Hematopoietic multipotent progenitor cell treated with erythropoietin and hydrocortisone succinate and interleukin-3 and kit ligand, for 17 days (in vitro differentiated cells): Measurements from ENCODE around the gene TSPAN4.

Experiments used
- DNase-seq: peaks from one replicate; pipeline ENCODE4 v3.0.0-alpha.2; 2015; ENCODE audit warnings: low spot score

Gene TSPAN4

DNA sequence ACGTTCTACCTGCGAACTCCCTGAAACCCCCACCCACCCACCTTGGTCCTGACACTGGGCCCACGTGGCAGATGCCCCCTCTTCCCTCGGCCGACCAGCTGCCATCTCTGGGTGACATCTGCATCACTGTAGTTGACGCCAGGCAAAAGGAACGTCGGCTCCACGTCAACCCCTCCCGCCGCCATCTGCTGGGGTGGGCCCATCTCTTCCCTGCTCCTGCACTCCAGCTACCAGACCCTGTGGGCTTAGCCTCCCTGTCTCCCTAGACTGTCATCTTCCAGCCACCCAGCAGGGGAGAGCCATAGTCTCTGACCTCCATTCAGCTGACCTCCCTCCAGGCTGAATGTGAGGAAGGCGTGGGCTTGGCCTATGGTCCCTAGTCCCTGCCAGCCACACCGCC is 46.6 kb downstream of the TSPAN4 start:
- no peak for DNase-seq

DNA sequence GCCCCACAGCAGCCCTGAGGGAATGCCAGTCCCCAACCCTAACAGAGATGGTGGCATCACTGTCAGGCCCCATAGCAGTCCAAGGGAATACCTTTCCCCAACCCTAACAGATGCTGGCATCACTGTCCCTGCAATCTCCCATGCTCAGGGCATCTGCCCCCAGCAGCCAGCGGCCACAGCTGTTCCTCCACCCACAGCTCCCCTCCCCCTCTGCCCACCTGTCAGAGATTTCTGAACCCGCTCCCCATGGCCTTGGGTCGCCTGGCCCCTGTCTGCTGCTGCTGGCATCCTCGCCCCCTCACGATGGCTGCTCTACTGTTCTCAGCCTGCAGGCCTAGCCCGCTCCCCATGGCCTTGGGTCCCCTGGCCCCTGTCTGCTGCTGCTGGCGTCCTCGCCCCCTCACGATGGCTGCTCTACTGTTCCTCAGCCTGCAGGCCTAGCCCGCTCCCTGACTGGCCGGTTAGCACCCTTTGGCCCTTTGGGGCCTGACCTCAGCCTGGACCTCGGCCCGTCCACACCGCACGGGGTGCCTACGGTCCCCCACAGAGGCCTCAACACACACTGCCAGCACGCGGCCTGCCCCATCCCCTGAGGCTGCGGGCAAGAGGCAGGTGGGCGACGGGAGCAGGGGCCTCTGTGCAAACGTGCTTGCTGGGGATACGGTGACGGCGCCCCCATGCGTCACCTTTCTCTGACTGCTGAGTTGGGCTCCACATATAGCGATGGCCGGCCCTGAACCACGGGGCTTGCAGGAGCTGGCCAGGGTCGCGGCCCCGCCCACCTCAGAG is 47.2 kb downstream of the TSPAN4 start:
- DNase-seq, result no peak

DNA sequence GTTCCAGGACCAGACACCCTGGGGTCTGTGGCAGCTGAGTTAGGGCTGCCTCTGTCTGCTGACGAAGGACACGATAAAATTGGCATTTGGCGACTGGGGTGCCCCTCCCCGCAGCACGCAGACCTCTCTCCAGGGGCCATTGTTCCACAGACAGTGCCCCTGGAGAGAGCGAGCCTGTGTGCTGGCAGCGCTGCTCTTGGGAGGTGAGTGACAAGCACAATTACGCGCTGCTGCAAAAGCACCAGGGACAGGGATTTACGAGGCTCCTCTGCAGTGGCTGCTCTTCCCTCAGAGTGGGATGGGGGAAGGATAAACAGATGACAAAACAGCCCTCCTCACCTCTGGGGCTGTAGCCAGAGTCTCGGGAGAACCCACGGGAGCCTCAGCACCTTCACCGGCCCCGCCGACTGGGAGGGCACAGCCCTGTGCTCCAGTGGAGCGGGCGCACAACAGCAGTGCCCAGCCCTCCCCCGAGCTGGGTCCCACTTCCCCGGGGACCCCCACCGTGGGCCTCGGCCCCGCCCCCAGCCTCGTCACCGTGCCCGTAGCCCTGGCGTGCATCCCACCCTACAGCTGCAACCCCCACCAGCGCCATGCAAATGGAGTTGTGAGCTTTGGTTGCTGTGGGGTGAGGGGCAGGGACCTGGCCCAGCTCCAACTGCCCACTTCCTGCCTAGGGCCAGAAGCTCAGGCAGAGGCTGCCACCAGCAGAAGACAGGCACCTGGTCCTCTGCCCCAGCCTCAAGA is 48.3 kb downstream of the TSPAN4 start:
- no peak for DNase-seq

DNA sequence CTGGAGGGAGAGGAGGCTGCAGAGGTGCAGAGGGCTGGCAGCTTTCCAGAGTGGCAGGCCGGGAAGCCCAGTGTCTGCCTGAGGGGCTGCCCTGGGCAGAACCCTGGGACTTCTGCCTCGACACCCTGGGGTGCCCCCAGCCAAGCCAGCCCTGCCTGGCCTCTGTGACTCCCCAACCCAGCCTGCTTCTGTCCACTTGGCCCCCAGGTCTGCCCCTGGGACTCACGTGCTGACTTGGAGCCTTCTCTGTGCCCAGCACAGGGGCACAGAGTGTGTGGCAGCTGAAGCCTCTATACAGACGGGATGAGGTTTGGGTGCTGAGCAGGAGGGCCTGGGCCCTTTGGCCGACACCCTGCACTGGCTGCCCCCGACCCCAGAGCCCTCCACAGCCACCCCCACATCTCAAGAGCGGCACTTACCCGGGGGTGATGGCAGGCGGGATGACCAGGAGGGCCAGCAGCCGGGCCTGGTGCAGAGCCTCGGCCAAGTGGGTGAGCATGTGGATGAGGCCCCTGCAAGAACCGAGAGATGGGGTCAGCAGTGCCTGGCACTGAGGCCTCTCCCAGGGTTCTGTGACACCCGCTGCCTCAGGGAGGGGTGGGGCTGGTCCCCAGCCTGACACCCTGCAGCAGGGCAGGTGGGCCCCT is 50.5 kb downstream of the TSPAN4 start:
- DNase-seq, result no peak

DNA sequence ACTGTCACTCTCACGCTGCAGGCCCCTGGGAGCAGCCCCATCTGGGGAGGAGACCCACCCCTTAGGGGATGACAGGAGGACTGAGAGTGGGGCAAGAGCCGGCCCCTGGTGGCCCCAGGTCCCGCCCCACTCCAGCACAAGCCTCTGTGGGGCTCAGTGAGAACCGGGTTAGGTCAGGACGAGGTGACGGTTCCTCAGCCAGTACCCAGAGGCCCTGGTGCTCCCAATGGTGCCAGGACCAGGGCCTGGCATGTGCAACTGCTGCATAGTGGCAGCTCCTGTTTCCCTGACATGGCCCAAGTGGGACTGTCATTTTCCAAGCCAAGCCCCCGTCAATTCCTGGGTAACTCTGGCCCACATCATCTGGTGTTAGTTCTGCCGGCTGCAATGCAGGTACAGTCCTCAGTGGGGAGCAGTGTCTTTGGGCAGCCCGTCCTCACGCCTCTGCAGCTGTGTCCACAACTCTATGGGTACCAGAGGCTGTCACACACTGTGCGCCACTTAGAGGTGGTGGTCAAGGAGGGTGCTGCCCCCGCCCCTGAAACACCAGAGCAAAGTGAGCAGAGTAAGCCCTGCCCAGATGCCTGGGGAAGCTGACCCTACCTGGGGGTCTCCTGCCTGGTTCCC is 52.0 kb downstream of the TSPAN4 start:
- DNase-seq, result no peak

DNA sequence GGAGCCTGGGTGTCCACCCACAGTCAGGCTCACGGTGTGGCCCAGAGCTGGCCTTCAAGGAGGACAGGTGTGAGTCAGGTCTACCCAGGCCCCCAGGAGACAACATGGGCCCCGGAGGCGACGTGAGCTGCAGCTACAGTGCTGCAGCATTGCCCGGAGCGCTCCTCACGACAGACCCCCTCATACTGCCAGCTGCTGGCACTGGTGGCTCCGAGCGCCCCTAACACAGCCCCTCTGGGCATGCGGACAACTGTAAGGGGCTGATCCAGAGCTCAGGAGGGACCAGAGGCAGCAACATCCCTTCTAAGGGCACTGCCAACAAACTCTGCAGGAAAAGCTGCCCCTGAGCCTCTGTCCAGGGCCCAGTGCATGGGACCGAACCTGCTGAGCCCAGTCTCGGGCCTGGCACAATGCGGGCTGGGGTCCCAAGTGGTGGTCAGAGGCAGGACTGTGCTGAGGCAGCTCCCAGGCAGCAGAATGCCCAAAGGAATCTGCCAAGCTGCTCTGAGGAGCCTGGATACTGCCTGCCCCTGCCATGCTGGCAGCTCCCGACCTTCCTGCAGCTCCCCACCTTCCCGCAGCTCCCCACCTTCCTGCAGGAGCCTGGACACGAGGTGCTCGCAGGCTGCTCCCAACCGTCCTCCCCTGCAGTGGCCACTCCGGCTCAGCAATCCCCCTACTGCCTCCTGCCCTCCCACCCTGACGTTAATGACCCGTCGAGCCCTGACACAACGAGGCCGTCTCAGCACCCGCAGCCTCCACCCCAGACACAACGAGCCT is 52.9 kb downstream of the TSPAN4 start:
- no peak for DNase-seq

DNA sequence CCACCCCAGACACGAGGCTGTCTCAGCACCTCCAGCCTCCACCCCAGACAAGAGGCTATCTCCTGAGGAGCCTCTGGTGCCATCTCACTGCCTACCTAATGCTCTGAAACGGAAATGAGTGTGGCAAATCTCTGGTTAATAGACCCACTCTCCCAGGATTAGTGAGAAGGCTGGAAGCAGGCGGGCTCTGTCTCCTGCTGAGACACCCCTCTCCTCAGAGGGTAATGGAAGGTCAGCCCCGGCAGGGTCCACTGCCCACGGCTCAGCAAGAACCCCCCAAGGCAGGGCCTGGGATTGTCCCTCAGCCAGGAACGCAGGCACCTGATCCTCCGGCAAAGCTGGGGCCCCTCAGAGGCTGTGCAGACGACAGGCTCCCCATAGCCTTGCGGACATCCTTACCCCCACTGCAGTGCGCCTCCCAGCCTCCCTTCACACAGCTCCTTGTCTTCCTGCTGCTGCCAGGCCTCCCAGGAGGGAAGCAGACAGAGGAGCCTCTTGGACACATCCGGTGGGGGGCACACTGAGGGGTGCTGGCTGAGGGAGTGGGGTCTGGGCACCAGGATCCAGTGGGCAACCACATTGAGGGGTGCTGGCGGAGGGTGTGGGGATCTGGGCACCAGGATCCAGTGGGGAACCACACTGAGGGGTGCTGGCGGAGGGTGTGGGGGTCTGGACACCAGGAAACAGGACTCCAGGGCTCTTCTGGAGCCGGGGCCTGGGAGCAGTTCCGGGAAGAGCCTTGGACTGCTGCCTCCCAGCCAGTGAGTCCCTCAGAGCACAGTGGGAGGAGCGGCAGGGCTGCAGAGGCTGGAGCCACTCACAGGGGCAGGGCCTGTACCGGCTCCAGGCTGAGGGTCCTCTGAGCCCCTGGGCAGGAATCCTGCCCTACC is 54.8 kb downstream of the TSPAN4 start:
- no peak for DNase-seq

DNA sequence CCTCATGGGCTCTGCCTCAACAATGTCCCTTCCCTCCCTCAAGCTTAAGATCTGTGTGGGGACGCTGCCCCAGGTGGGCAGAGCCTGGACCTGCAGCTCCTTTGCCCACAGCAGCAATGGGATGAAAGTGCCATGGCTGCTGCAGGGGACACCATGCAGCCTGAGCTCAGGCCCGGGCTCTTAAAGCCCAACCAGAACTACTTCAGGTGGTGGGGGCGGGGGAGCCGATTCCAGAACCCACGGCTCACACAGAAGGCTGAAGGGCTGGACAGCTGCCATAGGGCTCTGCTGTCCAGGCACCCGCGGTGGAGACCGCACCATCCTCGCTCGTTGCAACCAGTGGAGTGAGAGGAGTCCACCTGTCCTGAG is 55.5 kb downstream of the TSPAN4 start:
- peak; percentile 37 for DNase-seq

DNA sequence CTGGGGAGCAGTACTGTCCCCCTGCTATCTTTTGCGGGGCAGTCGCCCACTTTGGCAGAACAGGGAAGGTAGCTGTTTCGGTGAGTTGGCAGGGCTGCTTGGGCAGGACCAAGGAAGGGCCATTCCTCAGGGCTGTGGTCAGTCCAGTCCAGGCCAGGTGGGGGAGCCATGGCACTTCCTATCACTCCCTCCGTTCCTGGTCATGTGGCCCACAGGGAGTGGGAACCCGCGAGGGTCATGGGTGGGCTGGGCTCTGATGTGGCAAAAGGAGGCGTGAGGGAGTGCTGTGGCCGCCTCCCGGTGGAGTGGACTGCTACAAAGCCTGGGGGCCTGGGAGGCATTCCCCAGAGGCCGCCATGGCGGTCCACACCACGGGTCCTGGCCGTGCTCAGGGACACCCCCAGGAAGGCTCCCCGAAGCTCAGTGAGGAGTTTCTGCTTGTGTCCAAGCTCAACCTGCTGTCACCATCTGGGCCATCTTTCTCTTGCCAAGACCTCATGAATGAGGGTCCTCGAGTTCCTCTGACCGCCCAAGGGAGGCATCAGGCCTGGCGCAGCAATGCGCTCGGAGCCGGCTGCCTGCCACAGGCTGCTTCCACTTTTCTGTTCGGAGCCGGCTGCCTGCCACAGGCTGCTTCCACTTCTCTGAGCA is 56.0 kb downstream of the TSPAN4 start:
- DNase-seq, result peak; percentile 39

DNA sequence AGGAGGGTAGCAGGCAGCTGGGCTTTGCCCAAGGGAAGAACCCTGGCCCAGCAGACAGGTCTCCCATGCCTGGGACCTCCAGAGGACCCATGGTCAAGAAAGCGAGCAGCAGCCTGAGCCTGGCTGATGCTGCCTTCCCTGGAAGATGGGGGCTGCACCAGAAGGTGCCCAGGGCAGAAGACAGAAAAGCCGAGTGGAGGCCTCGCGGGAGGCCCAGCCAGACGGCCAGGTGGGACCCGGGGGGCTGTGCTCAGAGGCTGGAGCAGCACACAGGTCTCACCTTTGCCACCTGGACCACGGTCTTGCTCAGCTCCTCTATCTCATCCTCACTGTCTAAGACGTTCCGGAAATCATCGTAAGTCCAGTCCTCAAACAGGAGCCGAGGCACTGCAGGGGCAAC is 57.1 kb downstream of the TSPAN4 start:
- DNase-seq, result no peak

DNA sequence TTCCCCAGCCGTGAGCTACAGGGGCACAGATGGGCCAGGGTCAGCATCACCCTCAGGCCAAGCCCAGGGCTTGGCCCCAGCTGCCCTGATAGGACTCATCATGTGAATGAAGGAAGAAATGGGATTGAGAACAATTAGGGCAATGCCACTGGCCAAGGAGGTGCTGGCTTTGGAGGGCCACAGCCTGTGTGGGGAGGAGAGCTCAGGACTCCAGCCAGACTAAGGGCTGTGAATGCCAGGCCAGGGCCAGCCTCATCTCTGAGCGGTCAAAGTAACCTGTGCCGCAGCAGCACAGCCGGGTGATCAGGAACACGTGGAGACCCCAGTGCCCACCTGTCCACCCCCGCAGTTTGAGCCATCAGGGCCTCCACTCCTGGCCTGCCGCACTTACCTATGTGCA is 57.9 kb downstream of the TSPAN4 start:
- DNase-seq, result no peak

DNA sequence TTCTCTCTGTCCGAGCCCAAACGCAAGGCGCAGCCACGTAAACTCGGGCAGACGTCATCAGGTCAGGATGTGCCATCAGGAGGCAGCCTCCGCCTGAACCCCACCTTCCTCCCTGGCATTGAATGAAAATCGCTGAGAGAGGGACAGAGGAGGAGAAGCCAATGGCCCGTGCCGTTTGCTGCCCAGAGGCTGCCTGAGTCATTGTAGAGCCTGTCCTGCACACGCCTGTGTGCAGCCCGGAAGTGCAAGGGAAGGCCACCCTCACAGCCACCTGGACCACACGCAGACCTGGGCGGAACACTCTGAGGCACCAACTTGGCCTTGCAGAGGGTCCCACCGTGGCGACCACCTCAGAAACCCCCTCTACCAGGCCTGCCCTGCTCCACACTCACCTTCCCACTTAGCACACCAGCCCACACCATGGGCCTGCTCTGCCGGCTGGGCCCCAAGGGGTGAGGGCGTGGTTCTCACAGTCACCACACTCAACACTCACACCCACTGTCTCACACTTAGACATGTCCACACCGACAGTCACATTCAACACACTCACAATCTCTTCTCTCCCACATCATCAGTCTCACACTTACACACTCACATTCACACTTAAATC is 58.9 kb downstream of the TSPAN4 start:
- DNase-seq, result no peak

DNA sequence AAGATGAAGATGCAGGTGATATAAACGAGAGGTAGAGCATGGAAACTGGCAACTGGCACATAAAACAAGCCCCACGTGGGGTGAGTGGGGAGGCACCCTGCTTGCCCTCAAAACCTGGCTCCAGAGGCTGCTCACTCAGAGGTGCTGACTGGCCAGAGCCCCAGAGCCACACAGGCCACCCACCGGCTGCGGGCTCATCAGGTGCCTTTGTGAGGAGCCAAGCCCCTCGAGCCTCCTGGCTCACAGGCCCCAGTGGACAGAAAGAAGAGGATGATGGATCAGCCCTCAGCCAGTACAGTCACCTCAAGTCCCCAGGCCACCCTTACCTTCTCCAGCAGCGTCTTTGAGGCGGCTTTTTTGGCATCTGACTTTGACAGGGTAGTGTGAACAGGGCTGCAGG is 61.7 kb downstream of the TSPAN4 start:
- DNase-seq, result no peak

DNA sequence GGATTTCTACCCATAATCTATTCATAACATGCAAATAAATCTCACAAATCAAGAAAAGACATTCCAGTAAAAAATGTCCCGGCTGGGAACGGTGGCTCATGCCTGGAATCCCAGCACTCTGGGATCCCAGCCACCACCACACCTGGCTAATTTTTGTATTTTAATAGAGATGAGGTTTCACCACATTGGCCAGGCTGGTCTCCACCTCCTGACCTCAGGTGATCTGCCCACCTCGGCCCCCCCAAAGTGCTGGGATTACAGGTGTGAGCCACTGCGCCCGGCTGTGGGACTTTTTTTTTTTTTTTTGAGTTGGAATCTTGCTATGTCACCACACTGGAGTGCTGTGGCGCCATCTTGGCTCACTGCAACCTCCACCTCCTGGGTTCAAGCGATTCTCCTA is 63.3 kb downstream of the TSPAN4 start:
- no peak for DNase-seq

DNA sequence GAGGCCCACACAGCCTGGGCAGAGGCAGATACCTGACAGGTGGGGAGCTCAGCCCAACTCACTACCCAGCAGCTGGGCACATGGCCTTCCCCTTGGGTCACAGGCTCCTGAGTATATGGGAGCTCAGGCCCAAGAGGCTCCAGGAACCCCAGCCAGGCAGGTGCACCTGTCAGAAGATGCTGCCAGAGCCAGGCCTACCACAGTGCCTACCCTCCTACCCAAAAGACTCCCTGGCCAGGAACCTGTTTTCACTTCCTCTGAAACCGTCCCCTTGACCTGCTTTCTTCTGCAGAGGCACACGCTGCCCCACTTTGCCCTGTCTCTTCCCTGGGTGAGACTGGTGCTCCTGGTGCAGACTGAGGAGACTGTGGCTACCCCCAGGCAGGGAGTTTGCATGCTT is 65.0 kb downstream of the TSPAN4 start:
- no peak for DNase-seq

DNA sequence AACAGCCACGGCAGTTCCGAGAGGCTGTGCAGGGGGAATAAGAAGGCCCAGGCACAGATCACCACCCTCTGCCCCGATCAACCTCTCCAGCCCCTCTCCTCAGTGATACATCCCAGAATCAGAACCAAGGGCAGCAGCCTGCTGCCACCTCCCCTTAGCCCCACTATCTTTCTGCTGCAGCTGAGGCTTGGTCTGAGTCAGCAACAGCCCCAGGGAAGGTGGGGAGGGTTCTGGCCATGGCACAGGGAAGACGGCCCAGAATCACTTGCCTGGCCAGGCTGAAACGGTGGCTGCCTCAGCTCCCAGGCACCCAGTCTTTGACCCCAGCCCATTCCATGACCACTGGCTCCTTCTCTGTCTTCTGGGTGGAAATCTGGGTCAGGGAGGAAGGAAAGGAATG is 65.6 kb downstream of the TSPAN4 start:
- DNase-seq, result peak; percentile 90

DNA sequence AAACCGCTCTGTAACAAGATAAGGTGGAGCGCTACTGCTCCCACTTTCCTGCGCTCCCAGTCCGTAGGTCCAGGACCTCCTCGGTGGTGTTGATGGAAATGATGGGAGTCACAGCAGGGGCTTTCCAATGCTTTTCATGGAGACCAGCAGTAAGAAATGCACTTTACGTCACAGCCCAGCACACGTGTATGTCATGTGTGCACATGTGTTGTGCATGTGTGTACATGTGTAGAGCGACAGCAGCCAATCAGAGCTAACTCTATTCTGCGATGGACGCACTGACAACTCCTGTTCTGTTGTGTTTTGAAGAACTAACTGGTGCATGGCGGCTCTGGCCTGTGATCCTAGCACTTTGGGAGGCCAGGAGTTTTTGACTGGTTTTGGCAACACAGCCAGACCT is 66.8 kb downstream of the TSPAN4 start:
- DNase-seq, result peak; percentile 27

DNA sequence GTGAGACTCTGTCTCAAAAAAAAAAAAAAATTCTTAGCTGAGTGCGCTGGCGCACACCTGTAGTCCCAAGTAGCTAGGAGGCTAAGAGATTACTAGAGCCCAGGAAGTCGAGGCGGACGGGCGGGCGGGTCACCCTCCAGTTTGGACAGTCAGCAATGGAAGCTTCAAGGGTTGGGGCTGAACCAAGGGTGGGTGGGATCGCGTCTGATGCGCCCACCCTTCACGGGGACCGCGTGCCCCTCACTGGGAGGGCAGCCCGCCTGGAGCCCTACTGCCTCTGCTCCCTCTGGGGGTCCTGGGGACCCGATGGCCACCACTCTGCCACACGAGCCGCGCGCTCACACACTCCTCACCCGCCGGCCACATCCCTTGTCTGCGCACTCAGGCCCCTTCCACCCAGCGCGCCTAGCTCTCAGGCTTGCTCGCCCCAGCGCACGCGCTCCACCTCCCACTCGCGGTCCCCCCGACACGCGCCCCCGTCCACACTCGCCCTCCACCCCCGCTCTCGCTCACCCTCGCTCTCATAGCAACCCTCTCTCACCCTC is 67.5 kb downstream of the TSPAN4 start:
- peak; percentile 29 for DNase-seq

DNA sequence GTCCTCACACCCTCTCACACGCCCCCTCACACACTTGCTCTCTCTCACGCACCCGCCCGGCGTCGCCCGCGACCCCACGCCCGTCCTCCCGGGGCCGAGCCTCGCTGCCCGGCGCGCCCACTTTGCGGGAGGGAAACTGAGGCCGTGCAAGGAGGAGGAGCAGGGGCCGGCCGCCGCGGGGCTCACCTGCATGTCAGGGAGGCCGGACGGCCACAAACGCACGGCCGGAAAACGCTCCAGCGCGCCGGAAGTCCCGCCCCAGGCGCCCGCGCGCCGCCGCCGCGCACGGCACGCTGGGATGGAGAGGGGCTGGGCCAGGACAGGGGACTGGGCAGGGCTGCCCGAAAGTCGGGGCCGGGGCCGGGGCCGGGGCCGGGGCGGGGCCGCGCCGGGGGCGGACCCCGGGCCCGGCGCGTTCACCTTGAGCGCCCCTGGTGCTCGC is 68.0 kb downstream of the TSPAN4 start, which contains the start of gene CHID1:
Gene CHID1 (minus strand): TSS at position 222 of the 442 bp plus-strand sequence. CDS start 5,994 bp downstream, outside the sequence.
- peak; percentile 84 for DNase-seq
